Measurements from ENCODE around the gene KCNMA1.

KCNMA1 gene

DNA sequence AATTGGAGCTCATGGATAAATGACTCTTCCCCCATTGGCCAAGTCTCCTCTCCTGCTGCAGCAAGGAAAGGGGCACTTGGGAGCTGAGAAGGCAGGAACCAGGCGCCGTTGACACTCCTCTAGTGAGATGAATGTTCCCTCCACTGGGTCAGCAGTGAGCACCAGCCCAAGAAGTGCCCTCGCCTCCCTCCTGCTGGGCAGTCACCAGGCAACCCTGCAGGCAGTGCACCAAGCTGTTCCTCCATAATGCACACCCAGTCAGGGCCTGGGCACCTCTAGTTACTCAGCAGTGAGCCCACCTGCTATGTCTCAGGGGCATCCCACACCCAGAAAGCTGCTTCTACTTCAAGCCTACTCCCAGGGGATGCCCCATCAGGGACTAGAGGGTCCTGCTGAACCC lies 84.3 kb downstream of the KCNMA1 start:
- no peak for DNase-seq

DNA sequence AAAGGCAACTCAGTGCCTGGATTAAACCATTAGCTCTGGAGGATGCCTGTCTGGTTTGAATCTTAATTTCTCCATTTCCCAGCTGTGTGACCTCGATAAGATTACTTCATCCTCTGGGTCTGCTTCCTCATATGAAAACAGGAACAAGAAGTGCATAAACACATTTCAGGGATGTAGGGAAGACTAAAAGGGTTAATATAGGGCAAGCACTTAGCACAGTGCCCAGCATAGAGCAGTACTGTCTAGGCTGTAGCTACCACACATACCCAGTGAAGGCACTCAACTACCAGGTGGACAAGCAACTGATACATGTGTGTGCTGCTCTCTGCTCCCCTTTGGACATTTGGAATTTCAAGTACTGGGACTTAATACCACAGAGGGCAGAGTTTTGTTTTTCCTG lies 85.4 kb downstream of the KCNMA1 start:
- peak; percentile 91 for DNase-seq

DNA sequence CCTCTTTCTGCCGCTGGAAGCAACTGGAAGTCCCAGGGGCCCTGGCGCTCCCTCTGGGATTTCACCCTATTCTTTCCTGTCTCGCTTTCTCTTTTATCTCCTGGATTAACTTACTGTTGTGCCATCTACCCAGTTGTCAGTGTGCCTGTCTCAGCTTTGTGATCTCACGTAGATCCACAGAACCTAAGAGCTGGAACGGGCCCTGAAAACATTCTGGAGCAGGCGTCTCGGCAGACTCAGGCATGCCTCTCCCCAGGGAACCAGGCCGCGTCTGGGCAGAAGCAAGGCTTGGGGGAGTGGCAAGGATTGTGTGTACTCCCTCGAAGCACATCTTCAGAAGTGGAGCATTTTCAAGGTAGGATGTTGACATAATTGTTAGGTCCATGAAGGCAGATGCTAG lies 87.2 kb downstream of the KCNMA1 start:
- no peak for DNase-seq

DNA sequence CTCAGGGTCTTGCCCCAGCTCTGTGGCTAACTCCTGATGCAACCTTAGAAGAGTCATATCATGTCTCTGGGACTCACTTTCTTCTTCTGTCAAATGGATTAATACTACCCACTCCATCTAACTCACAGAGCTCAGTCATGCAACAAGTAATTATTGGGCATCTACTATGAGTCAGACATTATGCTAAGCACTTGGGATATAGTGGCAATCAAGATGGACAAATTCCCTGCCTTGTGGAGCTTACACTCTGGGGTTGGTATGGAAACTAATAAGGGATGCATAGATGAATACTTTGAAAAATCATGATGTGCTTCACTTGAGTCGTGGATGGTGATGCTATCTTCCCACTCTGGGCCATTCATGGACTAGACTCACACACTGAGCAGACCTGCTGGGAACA lies 88.9 kb downstream of the KCNMA1 start:
- DNase-seq, result no peak

DNA sequence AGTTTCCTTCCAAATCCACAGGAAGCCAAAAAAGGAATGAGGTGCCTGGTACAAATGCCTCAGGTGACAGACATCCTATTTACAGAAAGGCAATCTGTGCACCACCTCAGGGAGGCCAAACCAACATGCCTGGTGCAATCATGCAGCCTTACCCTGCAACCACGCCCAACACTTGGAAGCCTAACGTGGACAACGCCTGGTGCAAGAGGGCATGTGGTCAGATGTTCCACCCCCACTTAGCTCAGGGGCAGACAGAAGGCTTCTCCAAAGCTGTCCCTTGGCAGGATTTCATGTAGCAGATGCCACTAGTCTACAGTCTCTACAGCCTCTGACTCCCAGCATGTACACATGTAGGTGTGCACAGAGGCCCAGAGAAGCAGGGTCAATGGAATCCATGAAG lies 89.5 kb downstream of the KCNMA1 start:
- DNase-seq, result no peak

DNA sequence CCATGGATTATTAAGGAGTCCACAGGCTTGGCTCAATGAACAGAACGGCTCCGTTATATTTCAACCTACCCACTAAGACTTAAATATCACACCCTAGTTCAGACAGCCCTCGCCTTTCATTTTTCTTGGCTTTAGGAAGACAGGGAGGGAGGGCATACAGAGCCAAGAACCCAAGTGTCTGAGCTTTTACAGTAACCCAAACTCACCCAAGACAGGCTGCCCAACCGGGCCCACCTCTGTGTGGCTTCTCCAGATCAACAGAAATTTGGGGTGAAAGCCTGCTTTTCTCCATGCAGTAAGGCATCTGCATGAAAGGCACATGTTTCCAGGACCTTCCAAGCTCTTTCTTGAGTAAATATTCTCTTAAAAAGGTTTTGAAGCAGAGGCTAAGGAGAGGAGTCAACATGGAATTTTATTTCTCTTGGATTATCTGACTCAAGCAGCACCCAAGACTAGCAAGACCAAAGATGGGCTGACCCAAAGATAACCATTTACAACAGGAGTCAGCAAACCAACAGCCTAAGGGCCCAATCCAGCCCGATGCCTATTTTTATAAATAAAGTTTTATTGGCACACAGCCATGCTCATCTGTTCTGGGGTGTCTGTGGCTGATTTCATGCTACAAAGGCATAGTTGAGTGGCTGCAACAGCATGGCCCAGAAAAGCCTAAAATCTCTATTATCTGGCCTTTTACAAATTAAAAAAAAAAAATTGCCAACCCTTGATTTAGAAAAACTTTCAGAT lies 90.1 kb downstream of the KCNMA1 start:
- DNase-seq, result no peak

DNA sequence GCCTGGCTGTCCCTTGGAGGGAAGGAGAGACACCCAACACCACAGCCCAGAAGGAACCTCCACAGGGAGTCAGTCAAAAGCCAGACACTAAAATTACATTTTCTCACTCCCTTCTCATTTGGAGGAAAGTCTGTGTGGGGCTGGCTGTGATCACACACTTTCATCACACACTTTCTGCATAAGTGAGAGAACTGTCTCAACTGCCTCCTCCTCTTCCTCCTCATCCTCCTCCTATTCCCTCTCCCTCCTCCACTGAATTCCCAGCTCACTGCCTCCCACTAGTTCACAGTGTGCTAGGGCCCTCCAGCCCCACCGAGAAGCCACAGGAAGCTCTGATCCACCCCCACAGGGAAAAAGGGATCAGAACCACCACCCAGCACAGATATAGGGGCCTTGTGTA lies 91.6 kb downstream of the KCNMA1 start:
- no peak for DNase-seq

DNA sequence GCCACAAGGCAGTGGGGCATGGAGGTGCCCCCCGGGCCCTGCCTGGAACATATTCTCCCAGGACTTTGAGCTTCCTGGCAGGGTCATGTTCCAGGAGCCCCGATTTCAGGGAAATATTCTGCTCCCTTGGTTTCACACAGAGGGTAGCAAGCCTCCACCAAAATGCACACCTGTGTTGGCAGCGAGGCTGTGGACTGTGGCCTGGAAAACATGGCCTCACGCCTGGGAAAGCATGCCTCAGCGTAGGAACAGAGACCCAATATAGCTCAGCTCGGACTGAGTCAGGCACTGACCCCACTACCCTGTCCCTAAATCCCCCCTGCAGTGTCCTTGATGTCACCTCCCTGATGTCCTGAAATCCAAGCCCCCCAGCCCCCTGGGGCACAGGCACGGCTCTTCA lies 92.0 kb downstream of the KCNMA1 start:
- DNase-seq, result no peak

DNA sequence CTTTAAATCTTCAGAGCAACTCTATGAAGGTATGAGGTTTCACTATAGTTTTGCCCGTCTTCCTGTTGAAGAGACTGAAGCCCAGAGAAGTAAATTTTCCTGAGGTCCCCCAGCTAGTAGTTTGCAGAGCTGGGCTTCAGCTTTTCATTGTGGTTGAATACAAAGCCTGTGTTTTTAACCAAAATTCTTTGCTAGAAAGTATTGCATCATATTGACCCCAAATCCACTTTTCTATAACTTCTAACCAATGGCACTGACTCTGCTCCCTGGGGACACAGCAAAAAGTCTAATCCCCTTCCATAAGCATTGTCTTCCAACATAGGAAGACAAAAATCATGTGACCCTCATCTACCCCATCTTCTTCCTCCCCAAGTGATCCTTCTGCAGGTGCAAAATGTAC lies 93.0 kb downstream of the KCNMA1 start:
- DNase-seq, result peak; percentile 59

DNA sequence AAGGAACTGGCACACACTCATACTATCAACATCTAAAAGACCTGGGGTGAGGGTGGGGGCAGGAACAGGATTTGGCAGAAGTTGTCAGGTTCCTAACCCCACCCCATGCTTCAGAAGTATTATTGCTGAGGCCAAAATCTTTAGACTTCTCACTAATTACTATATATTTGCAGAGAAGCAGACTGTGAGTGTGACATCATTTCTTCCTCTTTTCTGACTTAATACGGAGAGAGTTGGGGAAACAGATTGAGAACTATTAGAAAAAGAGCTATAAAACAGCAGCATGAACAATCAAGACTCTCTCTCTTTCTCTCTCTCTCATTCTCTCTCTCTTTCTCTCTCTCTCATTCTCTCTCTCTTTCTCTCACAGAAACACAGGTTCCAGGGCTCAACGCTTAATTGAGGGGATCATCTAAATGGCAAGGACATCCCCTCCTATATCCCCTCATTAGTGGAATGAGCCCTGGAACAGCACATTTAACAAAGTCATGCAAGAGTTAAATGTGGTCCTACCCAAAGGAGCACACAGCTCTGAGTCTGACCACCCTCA lies 94.8 kb downstream of the KCNMA1 start:
- no peak for DNase-seq

DNA sequence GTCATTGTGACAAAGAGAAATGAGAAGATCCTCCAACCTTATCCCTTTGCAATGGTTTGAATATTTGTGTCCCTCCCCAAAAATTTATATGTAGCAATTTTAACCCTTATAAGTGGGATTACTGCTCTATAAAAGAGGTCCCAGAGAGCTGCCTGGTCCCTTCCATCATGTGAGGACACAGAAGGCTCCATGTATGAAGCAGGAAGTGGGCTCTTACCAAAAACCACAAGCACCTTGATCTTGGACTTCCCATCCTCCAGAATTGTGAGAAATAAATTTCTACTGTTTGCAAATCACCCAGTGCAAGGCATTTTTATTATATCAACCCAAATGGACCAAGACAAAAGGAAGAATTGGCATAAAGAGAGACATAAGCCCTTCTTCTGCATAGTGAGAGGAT lies 95.7 kb downstream of the KCNMA1 start:
- DNase-seq, result no peak

DNA sequence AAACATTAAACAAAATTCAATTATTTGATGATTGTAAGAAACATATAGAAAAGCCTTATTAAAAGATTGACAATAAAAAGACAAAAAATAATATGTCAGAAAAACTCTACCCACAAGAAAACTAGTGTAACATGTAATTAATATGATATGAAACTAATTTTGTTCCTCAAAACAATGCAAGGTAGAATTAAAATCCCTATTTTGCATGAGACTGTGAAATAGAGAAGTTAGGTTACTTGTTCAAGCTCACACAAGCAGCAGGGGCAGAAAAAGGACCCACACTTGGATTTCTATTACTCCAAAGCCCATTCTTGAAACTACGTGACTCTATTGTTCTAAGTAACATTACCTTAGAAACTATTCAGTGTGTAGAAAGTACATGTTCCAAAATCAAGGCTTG lies 96.4 kb downstream of the KCNMA1 start:
- DNase-seq, result no peak

DNA sequence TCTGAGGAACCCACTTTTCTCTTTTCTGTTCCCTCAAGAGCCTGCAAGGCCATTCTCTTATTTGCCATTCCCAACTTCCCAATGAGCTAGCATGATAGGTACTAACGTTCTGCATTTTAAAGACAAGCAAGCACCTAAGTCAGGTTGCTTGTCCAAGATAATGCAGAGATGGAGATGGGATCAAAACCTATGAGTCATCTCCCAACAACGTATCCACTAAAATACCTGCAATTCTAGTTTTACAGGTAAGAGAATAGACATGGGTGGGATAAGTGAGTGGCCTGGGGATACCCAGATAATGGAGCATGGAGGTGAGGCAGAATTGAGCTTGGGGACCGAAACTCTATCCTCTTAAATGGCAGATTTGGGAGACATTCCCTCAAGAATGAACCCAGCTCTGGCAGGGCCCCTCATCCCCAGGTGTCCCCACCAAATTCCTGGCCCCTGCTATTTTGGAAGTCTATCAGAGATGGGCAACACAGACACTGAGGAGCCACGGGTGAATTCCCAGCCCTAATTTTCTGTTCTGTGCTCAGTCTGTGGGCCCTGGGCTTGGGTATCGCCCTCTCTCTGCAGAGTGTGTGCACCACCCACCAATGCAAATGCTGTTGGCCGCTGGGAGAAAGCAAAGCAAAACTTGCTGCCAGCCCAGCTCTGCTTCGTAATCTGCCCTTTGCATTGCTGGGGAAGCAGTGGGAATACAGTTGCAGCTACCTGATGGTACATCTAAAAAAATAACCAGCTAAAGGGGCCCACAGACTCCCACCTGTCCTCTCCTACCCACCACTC lies 98.3 kb downstream of the KCNMA1 start:
- DNase-seq, result no peak

DNA sequence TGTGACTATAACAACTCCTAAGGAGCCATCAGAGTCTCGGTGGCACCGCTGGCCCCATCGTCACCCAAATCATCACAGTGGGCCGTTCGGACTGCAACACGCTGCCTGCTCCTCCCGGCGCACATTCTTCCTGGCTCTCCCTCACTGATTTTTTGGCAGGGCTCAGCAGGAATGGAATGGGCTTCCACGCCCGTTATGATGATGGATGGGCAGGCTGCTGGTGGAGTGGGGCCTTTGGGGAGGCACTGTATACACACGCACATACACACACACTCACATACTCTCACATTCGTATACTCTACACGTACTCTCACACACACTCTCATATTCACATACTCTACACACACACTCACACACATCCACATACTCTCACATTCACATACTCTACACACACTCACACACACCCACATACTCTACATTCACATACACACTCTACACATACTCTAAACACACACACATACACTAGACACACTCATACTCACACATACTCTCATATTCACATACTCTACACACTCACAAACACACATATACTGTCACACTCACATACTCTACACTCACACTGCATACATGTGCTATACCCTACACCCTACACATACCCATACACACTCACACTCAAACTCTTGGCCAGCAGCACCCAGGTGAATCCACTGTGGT lies 99.8 kb downstream of the KCNMA1 start:
- DNase-seq, result no peak

DNA sequence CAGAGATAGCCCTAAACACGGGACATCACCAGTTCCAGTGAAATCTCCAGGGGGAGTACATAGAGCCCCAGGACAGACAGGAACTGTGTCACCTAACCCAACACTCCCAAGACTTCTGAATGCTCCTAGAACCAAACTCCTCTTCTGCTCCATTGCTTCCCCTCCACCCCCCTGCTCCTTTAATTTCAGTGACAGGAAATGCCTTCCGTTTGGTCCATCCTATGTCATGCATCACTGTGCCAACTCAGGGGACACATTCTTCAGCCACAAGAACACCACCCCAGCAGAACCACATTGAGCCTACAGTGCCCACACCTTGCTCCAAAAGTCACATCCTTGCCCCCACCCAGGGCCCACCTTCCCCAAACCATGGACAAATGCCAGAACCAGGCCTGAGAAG lies 100.5 kb downstream of the KCNMA1 start:
- no peak for DNase-seq

DNA sequence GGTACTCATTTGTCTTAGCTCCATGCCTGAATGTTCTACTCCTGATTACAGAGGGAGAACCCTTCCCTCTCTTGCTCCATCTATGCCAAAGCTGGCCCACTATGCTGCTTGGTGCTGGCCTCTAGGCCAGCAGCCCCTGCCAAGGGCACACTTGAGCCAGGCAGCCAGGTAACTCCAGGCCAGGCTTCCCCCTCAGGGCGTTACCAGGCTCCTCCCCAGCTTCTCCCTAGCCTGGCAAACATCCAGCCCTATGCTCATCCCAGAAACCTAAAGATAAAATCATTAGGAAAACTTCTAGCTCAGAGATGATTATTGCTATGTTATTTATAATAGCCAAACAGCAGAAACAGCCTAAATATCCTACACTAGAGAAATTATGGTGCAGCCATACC lies 103.7 kb downstream of the KCNMA1 start:
- DNase-seq, result no peak

DNA sequence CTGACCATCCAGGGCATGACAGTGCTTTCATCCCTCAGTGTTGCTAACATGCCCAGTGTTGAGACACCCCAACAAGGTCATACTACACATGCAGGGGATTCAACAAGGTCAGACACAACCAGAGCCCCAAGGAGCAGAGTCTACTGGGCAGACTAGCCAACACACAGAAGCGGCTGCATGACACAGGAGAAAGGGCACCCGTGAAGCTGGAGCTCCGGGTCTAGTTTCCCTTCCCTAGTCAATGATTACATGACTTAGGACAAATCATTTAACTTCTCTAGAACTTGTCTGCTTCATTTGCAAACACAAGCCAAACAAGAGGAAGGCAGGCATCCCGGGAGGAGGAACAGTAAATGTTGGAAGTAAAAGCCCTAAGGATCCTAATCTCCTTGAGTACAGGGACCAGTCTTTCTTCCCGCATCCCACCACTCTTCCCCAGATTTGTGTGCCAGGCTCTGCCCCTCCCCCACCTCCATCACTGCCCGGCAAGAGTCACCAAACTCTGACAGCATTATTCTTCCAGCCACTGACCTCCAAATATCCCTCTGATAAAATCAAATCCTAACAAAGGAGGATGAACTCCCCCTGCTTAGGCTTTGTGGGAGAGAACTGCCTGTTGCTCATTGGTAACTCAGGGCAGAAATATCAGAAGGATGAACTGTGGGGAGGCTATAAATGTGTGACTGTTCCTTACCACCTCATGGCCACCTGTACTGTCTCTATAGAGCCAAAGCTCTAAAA lies 104.3 kb downstream of the KCNMA1 start:
- no peak for DNase-seq

DNA sequence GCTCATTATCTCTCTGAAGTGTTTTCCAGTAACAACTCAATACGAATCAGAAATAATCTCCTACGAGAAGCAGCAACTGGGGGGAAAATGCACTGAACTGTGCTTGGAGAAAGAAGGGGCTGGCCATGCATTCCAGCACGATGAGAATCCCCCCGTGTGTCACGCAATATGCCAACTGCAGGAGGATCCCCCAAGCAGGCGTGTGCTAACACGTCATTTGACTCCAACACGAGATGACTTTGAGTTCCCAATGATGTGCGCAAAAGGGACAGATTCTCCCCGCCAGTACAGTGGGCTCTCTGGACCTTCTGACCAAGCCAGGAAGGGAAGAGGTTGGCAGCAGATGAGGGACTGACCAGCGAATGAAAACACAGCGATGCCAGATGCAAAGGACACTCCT lies 105.5 kb downstream of the KCNMA1 start:
- DNase-seq, result no peak

DNA sequence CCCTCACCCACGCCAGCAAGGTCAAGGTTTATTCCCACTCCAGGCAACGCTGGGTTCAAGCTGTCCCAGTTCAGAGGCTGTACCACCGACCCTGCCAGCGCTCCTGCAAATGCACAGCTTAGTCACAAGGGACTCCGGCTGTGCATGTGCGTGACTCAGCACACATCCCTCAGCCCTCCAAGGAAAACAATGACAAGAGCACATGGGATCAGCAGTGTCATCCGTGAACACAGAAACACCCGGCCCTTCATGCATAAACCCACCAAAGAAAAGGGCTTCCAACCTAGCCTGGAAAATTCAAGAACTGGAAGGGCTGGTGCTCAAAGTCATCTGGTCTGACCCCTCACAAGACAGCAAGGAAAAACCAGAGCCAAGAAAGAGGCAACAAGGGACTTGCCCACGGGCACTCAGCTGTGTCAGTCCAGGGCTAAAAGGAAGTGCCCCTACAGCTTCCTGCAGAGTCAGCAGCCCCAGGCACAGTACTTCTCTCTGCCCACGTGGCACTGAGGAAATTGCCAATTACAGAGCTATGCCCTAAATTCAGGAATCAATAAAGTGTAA lies 106.1 kb downstream of the KCNMA1 start:
- DNase-seq, result no peak

DNA sequence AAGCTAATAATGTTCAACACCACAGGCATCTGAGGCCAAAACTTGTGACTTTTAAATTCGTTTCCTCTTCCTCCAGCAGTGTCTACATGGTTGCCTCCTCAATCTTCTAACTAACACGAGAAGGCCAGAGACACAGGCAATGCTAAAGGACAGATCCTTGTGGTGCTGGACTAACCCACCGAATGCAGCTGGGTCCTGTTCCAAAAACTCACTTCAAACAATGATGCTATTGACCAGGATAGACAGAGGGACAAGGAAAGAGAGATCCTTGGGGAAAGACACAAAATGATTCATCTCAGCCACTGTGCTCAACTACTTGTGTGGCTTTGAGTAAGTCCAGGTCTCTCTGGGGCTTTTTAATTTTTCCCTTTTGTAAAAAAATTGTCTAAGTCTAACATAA lies 107.6 kb downstream of the KCNMA1 start:
- no peak for DNase-seq

DNA sequence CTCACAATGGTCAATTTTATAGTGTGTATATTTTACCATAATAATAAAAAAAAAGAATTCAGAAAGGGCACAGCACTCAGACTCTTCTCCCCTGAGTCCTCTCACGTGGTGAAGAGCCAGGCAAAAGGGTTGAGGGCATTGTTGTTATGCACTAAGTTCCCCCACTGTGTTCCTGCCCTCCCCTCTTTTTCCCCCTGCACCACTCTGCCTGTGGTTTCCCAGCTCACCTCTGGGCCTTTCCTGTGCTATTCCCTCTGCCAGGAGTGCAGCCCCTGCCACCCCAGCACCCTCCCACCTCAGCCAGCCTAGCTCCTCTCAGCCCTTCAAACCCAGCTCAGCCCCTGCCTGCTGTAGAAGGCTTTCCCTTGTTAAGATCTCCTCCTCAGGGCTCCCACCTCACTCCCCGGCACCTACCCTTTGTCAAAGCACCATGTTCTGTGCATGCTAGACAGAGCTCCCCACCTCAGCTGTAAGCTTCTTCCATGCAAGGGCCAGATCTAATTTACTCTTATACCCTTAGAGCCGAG lies 108.5 kb downstream of the KCNMA1 start:
- no peak for DNase-seq

DNA sequence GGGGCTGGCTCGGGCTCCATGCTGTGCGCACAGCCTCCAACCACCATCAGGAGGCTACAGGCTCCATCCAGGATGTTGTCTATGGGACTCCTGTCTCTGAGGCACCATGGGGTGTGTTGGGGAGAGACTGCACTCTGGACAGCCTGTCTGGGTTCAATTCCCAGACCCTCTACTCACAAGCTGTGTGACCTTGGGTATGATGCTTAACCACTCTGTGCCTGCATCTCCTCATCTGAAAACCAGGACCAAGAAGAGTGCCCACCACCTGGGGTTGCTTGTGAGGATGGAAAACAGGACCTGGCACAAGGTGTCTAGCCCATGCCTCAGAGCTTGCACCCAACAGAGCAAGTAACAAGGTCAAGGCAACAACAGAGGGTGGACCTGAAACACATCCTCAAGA lies 109.8 kb downstream of the KCNMA1 start:
- DNase-seq, result no peak

All from MV-4-11 (cell line).